ENCODE data around the gene HMGN3. TPM values are rescaled to one million over a fixed set of nuclear protein-coding genes. Genes with fewer than 3 reads are reported as not detected.

HMGN3 gene
- total and polyA plus RNA-seq, 2 donors (not counting 3 experiments of a cell fraction or from before 2014, with no cell fraction given): 40.1 to 75.1 TPM

DNA sequence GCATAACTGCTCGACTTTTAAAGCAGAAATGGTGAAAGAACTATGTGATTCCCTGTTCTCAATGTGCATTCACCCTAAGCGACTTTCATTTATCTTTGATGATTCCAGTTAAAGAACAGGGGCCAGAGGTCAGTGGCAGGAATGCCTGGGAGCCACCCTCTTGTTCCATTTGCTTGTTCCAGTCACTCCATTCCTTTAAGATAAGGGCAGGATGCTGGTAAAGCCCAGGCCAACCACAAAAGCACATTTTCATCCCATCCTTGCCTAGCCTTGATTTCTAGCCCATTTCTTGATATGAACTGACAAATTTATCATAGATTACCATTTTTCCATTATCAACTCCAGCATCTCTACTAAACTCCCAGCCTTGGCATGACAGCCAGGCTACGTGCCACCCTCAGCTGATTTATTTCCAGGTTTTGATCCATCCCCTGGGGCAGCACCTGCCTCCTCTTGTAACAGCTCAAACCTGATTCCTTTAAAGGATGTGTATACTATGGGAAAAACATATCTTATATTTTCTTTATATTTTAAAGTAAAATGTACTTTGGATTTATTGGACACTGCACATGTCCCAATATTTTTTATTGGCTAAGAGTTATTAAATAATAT, 19.2 kb downstream of the HMGN3 start:
- H2AFZ ChIP-seq (ENCODE audit: low read depth, low read length): no peak overlapping the region
- FAIRE-seq (no peak), DNase-seq (ENCODE audit: low read depth, low spot score) (no peak)
- TF ChIP-seq, protein P1, sequence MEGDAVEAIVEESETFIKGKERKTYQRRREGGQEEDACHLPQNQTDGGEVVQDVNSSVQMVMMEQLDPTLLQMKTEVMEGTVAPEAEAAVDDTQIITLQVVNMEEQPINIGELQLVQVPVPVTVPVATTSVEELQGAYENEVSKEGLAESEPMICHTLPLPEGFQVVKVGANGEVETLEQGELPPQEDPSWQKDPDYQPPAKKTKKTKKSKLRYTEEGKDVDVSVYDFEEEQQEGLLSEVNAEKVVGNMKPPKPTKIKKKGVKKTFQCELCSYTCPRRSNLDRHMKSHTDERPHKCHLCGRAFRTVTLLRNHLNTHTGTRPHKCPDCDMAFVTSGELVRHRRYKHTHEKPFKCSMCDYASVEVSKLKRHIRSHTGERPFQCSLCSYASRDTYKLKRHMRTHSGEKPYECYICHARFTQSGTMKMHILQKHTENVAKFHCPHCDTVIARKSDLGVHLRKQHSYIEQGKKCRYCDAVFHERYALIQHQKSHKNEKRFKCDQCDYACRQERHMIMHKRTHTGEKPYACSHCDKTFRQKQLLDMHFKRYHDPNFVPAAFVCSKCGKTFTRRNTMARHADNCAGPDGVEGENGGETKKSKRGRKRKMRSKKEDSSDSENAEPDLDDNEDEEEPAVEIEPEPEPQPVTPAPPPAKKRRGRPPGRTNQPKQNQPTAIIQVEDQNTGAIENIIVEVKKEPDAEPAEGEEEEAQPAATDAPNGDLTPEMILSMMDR (IDR thresholded peaks at IDR 0.05; ENCODE audit: extremely low read depth in 1 of 2, insufficient read depth in 1 of 2, low read depth in 1 of 2, low read length in 2 of 2): no peak
- H3K9me1 ChIP-seq (replicated peaks; ENCODE audit: control insufficient read depth, extremely low read depth, insufficient read depth, low read length): no peaks in the 10 kb centered on the region
- BruUV-seq (replicated peaks): no TSS peak
- no peaks in the 10 kb centered on the region for H3K79me2 ChIP-seq (ENCODE audit: control insufficient read depth, insufficient read depth, low read length)
- no peaks in the 10 kb centered on the region for H4K20me1 ChIP-seq (replicated peaks; ENCODE audit: control insufficient read depth, extremely low read depth, insufficient read depth, low read length)
- no peaks in the 10 kb centered on the region for H3K9me3 ChIP-seq (replicated peaks; ENCODE audit: control insufficient read depth, insufficient read depth, low read length)
- dilution Hi-C loops (cut with MboI; ENCODE audit: extremely low pct_ligation_motif_present, low sequenced_read_pairs) (no loop called here), intact Hi-C loops (cut with micrococcal nuclease) (no loop called here)
- no peak overlapping the region for H3K9ac ChIP-seq (replicated peaks; ENCODE audit: extremely low read depth, insufficient read depth, low read length)
- no peaks in the 10 kb centered on the region for H3K4me1 ChIP-seq (ENCODE audit: control insufficient read depth, extremely low read depth, insufficient read depth, low read length)
- H3K4me3 ChIP-seq (replicated peaks in 1 of 3; ENCODE audit: insufficient read depth in 1 of 3, low read depth in 1 of 3, low read length in 3 of 3): no peak overlapping the region
- H3K27me3 ChIP-seq (ENCODE audit: control insufficient read depth in 2 of 2, insufficient read depth in 2 of 2, low read length in 2 of 2): no peaks in the 10 kb centered on the region
- ChIA-PET POLR2A (no interaction called here), CTCF (no interaction called here)
- H3K27ac ChIP-seq (ENCODE audit: insufficient read depth, low read depth, low read length): no peak overlapping the region
- no peaks in the 10 kb centered on the region for H3K36me3 ChIP-seq (ENCODE audit: control insufficient read depth in 2 of 2, extremely low read depth in 1 of 2, insufficient read depth in 2 of 2, low read length in 2 of 2)
- H3K4me2 ChIP-seq (ENCODE audit: insufficient read depth, low read length): no peak overlapping the region

DNA sequence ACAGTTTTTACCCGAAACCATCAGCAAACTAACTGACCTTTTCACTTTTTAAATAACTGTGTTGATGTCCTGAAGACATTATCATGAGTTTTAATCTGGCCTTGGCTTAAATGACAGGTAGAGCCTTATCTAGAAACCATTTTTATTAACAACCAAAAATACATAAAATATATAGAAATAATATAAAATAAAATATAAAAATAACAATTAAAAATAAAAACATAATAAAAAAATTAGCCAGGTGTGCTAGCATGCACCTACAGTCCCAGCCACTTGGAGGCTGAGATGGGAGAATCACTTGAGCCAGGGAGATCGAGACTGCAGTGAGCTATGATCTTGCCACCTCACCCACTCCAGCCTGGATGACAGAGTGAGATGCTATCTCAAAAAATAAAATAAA, 21.6 kb downstream of the HMGN3 start:
- TF ChIP-seq MYC (IDR thresholded peaks at IDR 0.05; ENCODE audit: low read depth, low read length) (no peak), GATA2 (IDR thresholded peaks at IDR 0.05; ENCODE audit: insufficient read depth, insufficient read length, low read depth, low read length) (no peak), JUN (IDR thresholded peaks at IDR 0.05; ENCODE audit: borderline replicate concordance, insufficient read depth, insufficient read length, low read depth) (no peak), EZH2 (IDR thresholded peaks at IDR 0.05; ENCODE audit: borderline replicate concordance, low read depth, low read length, severe bottlenecking) (no peak), POLR2AphosphoS5 (IDR thresholded peaks at IDR 0.05; ENCODE audit: insufficient read depth, low read depth, low read length) (no peak)
- TF ChIP-seq, protein P2, sequence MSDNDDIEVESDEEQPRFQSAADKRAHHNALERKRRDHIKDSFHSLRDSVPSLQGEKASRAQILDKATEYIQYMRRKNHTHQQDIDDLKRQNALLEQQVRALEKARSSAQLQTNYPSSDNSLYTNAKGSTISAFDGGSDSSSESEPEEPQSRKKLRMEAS (IDR thresholded peaks at IDR 0.05; ENCODE audit: insufficient read depth, insufficient read length): no peak
- TF ChIP-seq, protein P1 (IDR thresholded peaks at IDR 0.05; ENCODE audit: extremely low read depth in 1 of 2, insufficient read depth in 1 of 2, low read depth in 1 of 2, low read length in 2 of 2): no peak
- Histone ChIP-seq H3K36me3 (ENCODE audit: control insufficient read depth in 2 of 2, extremely low read depth in 1 of 2, insufficient read depth in 2 of 2, low read length in 2 of 2) (no peaks in the 10 kb centered on the region), H3K9me3 (replicated peaks; ENCODE audit: control insufficient read depth, insufficient read depth, low read length) (no peaks in the 10 kb centered on the region), H3K79me2 (ENCODE audit: control insufficient read depth, insufficient read depth, low read length) (no peaks in the 10 kb centered on the region), H3K4me1 (ENCODE audit: control insufficient read depth, extremely low read depth, insufficient read depth, low read length) (no peaks in the 10 kb centered on the region), H3K4me2 (ENCODE audit: insufficient read depth, low read length) (no peak overlapping the region), H2AFZ (ENCODE audit: low read depth, low read length) (no peak overlapping the region), H3K27me3 (ENCODE audit: control insufficient read depth in 2 of 2, insufficient read depth in 2 of 2, low read length in 2 of 2) (no peaks in the 10 kb centered on the region), H4K20me1 (replicated peaks; ENCODE audit: control insufficient read depth, extremely low read depth, insufficient read depth, low read length) (no peaks in the 10 kb centered on the region), H3K9me1 (replicated peaks; ENCODE audit: control insufficient read depth, extremely low read depth, insufficient read depth, low read length) (no peaks in the 10 kb centered on the region), H3K27ac (ENCODE audit: insufficient read depth, low read depth, low read length) (no peak overlapping the region), H3K9ac (replicated peaks; ENCODE audit: extremely low read depth, insufficient read depth, low read length) (no peak overlapping the region), H3K4me3 (replicated peaks in 1 of 3; ENCODE audit: insufficient read depth in 1 of 3, low read depth in 1 of 3, low read length in 3 of 3) (no peak overlapping the region)
- BruUV-seq (replicated peaks): no TSS peak
- dilution Hi-C loops (cut with MboI; ENCODE audit: extremely low pct_ligation_motif_present, low sequenced_read_pairs): no loop called here
- CTCF ChIA-PET: interaction anchor here (1.3 kb wide), 1 partner anchor 254 kb away, joined by 3 read pairs; no protein-coding TSS in a partner anchor
- FAIRE-seq (no peak), DNase-seq (ENCODE audit: low read depth, low spot score) (no peak)
- POLR2A ChIA-PET: interaction anchor here (0.6 kb wide), 1 partner anchor 396 kb away, joined by 3 read pairs; no protein-coding TSS in a partner anchor
- intact Hi-C loops (cut with micrococcal nuclease): no loop called here
